GM23338 (cell line): Measurements from ENCODE around the gene USP15.
"Not testable (repeated sequence)": the region's sequence is repeated elsewhere in the genome, so short reads cannot be mapped to it uniquely, and the experiment has no call there.

Experiments
- CREB1 ChIP-seq: fragments of 250-450 bp; sonication (Bioruptor Pico); IDR thresholded peaks from 2 replicates; pipeline ENCODE4 v1.5.0; 2020; ENCODE audit warnings: low read depth, mild to moderate bottlenecking, moderate library complexity
- EZH2 ChIP-seq: fragments of 200-600 bp; sonication (generic); IDR thresholded peaks from one replicate; pipeline ENCODE4 v1.8.0; 2017; ENCODE audit warnings: antibody characterized with exemption, mild to moderate bottlenecking, low read depth; ENCODE audit not compliant: unreplicated experiment
- EZH2phosphoT487 ChIP-seq: fragments of 200-600 bp; sonication (generic); IDR thresholded peaks from one replicate; pipeline ENCODE4 v1.8.1; 2018; ENCODE audit warnings: antibody characterized with exemption; ENCODE audit not compliant: unreplicated experiment
- JUNB ChIP-seq: IDR thresholded peaks from one replicate; pipeline ENCODE4 v1.6.1; 2016; ENCODE audit warnings: antibody characterized with exemption; ENCODE audit not compliant: unreplicated experiment
- NANOG ChIP-seq: IDR thresholded peaks from 2 replicates; pipeline ENCODE4 v1.6.1; 2016; ENCODE audit warnings: antibody characterized with exemption, borderline replicate concordance
- POLR2AphosphoS5 ChIP-seq: IDR thresholded peaks from 2 replicates; pipeline ENCODE4 v1.6.1; 2016; ENCODE audit warnings: antibody characterized with exemption, low read depth
- STAT1 ChIP-seq: IDR thresholded peaks from one replicate; pipeline ENCODE4 v1.6.1; 2016; ENCODE audit warnings: antibody characterized with exemption; ENCODE audit not compliant: unreplicated experiment
- ZNF331 ChIP-seq: fragments of 250-450 bp; sonication (Bioruptor Pico); IDR thresholded peaks from 2 replicates; pipeline ENCODE4 v1.5.0; 2020; ENCODE audit warnings: low read depth, mild to moderate bottlenecking, moderate library complexity
- TF ChIP-seq, protein P1 (sequence below), 2 experiments: fragments of 200-600 bp in 1 of 2; sonication (generic) in 1 of 2; conservative IDR thresholded peaks; 2 replicates each; pipeline versions ENCODE4 v1.5.1 to v1.6.1; 2016 to 2017; ENCODE audit warnings: antibody characterized with exemption in 2 of 2, low read depth in 2 of 2, mild to moderate bottlenecking in 2 of 2, moderate library complexity in 1 of 2
- TF ChIP-seq, protein P2 (sequence below): IDR thresholded peaks from 2 replicates; pipeline ENCODE4 v1.6.1; 2016; ENCODE audit warnings: antibody characterized with exemption
- TF ChIP-seq, protein P3 (sequence below): IDR thresholded peaks from one replicate; pipeline ENCODE4 v1.6.1; 2018; ENCODE audit warnings: antibody characterized with exemption; ENCODE audit not compliant: unreplicated experiment

DNA sequence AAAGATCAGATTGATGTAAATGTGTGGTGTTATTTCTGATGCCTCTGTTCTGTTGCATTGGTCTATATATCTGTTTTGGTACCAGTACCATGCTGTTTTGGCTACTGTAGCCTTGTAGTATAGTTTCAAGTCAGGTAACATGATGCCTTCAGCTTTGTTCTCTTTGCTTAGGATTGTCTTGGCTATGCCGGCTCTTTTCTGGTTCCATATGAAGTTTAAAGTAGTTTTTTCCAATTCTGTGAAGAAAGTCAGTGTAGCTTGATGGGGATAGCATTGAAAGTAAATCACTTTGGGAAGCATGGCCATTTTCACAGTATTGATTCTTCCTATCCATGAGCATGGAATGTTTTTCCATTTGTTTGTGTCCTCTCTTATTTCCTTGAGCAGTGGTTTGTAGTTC lies 105.6 kb downstream of the USP15 start:
- TF ChIP-seq, protein P1, sequence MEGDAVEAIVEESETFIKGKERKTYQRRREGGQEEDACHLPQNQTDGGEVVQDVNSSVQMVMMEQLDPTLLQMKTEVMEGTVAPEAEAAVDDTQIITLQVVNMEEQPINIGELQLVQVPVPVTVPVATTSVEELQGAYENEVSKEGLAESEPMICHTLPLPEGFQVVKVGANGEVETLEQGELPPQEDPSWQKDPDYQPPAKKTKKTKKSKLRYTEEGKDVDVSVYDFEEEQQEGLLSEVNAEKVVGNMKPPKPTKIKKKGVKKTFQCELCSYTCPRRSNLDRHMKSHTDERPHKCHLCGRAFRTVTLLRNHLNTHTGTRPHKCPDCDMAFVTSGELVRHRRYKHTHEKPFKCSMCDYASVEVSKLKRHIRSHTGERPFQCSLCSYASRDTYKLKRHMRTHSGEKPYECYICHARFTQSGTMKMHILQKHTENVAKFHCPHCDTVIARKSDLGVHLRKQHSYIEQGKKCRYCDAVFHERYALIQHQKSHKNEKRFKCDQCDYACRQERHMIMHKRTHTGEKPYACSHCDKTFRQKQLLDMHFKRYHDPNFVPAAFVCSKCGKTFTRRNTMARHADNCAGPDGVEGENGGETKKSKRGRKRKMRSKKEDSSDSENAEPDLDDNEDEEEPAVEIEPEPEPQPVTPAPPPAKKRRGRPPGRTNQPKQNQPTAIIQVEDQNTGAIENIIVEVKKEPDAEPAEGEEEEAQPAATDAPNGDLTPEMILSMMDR (conservative IDR thresholded peaks at IDR 0.05; ENCODE audit: low read depth in 2 of 2) = not testable (repeated sequence)
- not testable (repeated sequence) for TF ChIP-seq CREB1; POLR2AphosphoS5; EZH2; EZH2phosphoT487; ZNF331 (CRISPR knock-in tag); JUNB; NANOG; STAT1
- TF ChIP-seq, protein P2, sequence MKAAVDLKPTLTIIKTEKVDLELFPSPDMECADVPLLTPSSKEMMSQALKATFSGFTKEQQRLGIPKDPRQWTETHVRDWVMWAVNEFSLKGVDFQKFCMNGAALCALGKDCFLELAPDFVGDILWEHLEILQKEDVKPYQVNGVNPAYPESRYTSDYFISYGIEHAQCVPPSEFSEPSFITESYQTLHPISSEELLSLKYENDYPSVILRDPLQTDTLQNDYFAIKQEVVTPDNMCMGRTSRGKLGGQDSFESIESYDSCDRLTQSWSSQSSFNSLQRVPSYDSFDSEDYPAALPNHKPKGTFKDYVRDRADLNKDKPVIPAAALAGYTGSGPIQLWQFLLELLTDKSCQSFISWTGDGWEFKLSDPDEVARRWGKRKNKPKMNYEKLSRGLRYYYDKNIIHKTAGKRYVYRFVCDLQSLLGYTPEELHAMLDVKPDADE = not testable (repeated sequence)
- TF ChIP-seq, protein P3, sequence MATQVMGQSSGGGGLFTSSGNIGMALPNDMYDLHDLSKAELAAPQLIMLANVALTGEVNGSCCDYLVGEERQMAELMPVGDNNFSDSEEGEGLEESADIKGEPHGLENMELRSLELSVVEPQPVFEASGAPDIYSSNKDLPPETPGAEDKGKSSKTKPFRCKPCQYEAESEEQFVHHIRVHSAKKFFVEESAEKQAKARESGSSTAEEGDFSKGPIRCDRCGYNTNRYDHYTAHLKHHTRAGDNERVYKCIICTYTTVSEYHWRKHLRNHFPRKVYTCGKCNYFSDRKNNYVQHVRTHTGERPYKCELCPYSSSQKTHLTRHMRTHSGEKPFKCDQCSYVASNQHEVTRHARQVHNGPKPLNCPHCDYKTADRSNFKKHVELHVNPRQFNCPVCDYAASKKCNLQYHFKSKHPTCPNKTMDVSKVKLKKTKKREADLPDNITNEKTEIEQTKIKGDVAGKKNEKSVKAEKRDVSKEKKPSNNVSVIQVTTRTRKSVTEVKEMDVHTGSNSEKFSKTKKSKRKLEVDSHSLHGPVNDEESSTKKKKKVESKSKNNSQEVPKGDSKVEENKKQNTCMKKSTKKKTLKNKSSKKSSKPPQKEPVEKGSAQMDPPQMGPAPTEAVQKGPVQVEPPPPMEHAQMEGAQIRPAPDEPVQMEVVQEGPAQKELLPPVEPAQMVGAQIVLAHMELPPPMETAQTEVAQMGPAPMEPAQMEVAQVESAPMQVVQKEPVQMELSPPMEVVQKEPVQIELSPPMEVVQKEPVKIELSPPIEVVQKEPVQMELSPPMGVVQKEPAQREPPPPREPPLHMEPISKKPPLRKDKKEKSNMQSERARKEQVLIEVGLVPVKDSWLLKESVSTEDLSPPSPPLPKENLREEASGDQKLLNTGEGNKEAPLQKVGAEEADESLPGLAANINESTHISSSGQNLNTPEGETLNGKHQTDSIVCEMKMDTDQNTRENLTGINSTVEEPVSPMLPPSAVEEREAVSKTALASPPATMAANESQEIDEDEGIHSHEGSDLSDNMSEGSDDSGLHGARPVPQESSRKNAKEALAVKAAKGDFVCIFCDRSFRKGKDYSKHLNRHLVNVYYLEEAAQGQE = not testable (repeated sequence)
